CD4-positive, alpha-beta T cell treated with Interleukin-4 for 1 hour (primary cell): ENCODE results near the gene SAMD10.

Source experiments
- DNase-seq, 2 donors: peaks; one replicate each; pipeline ENCODE4 v3.0.0-alpha.2; 2020 to 2022

SAMD10 gene

GRCh38 chr20:63955281-63955826, 24.1 kb downstream of the SAMD10 start:
- DNase-seq, result peak; percentile 33 to 42

DNA sequence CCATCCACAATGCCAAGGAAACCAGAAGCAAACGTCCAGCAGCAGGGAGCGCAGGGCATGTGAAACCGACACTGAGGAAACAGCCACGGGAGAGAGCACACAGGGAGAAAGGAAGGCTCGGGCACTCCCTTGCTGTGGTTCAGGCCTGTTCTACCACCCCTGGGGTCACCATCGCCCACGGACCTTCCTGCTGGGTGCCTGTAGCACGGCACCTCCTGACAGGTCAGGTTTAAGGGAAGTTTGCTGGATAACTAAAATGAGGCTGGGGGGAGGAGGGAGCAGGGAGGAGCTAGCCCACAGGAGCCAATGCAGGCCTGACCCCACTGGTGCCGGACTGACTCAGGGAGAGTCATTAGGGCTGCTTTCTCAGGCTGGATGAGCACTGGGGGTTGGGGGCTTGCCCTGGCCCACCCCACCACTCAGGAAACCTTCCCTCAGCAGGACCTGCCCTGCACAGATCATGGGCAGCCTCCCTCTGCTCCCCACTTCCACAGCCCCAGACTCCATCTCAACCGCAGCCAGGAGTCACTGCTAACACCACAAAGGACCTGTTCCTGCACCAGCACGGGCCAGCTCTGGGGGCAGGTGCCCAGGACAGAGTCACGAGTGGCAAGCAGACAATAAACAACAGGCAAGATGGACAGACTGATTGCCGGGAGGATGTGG, 25.5 kb downstream of the SAMD10 start:
- no peak for DNase-seq

- DNase-seq, result no peak
These were observed 26.7 kb downstream of the SAMD10 start for GRCh38 chr20:63952769-63953168.

GRCh38 chr20:63952210-63952535, 27.3 kb downstream of the SAMD10 start:
- no peak for DNase-seq

DNA sequence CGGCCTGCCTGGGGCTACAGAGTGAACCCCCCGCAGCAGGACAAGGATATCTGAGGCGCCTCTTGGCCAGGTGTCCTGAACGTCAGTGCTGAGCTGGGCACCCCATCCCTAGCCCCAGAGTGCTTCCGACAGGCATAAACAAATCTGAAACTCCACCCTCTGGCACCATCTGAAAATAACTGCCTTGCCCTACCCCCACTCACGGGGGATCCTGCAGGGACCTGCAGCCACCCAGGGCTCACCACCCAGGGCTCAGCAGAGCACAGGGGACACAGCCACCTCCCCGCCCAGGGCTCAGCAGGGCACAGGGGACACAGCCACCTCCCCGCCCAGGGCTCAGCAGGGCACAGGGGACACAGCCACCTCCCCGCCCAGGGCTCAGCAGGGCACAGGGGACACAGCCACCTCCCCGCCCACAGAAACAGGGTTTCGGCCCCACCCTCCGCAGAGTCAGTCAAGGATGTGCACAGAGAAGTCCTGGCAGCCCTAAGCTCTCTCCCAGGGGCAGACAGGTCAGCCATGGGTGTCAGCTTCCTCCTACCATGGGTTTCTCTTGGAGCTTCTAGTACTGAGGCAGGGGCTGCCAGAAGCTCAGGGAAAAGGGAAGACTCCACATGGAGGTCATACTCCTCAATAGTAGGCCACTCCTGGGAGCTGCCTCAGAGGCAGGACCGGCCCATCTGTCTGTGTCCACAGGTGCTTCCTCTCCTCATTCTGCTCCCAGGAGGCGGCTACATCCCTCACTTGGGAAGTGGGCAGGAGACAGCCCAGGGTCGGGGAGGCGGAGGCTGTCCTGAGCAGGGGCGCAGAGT, 27.8 kb downstream of the SAMD10 start:
- no peak for DNase-seq

DNA sequence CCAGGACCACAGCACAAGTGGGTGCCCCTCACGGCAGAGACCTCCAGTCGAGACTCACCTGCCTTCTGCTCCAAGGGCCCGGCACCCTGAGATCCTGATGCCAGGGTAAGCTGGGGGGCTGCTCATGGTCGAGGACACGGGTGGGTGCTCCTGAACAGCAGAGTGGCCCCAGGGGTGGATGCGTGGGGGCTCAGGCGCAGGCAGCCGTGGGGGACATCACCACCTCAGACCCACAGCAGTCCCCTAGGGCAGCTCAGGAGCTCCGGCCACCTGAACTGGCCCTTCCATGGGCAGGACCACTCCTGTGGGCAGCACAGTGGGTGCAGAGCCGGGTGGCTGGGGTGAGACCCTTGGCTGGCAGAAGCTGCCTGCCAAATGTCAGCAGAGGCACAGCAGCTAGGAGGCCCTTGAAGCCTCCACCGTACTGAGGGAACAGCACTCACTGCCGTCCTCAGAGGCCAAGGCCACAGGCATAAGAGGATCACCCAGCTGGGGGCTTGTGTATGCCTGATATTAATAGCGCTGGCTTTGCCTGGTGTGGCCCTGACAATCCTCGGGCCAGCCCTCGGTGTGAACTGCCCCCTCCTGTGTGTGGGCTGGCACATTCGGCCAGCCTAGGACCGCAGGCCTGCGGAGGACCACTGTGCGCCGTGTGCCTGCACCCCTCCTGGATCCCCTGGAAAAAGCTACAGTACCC, 28.6 kb downstream of the SAMD10 start:
- no peak for DNase-seq

DNA sequence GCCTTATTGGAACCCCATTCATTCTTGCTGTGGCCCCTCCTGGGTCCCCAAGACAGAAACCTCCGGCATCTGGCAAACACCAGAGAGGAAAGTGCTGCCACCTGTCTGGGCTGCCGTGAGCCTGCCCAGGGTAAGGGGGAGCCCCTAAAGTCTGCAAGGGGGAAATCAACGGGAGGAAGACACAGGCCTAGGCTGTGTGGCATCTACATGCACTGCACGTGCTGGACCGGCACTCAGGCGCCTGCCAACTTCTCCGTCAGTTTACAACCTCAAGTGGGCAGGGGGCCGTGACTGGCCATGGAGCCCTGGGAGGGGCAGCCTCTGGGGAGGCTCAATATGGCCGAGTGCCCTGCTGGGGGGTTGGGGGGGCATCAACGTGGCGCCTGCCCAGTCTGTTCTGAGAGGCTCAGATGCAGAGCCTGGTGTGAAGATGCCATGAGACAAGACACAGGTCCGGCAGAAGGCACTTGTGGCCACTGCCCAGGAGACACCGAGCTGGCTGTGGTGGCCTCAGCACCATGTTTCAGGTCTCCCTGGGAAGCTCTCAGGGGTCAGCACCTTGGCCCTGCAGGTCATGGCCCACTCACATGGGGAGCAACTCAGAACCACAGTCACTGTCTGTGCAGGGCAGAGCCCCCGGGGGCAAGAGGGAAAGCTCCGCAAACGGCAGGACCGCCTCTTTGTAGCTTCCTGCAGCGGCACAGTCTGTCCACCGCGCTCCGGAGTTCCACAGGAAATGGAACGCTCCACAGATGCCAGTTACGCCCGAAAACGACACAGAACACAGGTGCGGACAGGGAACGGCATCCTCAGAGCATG, 31.6 kb downstream of the SAMD10 start:
- peak in 1 of 2 donors; percentile 24 for DNase-seq

GRCh38 chr20:63946986-63947637, 32.3 kb downstream of the SAMD10 start:
- no peak for DNase-seq

DNA sequence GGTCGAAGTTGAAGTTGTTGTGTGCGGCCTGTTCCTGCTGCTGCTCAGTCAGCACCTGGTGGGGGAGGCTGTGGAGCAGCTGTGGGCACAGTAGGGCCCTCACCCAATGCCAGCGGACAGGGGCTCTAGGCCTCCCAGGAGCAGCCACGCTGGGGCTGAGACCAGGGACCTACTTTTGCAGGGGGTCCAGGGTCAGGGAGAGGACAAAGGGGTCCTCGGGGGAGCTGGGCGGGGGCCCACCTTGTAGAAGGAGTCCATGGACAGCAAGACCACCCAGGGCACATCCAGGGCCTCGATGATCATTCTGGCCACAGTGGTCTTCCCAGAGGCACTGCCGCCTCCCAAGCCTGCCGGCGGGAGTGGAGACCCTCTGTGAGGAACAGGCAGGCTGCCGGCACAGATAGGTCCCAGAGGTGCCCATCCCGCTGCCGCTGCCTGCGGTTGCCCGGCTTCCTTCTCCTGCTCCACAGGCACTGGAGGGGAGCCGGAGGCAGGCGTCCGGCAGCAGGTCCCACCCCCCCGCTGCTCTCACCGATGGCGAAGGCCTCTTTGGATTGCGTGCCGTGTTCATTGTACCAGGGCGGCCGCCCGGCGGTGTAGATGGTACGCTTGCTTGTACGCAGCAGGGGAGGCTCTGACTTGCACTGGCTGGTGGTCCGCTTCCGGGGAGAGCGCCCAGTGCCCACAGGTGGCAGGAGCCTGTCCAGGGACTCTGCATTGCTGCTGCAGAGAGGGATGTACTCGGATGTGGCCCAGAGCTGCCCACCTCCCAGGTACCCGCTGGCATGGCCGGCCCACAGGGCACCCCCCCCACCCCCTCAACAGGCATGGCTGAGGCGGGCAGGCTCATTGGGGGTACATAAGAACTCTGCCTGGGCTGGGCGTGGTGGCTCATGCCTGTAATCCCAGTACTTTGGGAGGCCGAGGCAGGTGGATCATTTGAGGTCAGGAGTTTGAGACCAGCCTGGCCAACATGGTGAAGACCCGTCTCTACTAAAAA, 33.2 kb downstream of the SAMD10 start:
- DNase-seq, result no peak

DNA sequence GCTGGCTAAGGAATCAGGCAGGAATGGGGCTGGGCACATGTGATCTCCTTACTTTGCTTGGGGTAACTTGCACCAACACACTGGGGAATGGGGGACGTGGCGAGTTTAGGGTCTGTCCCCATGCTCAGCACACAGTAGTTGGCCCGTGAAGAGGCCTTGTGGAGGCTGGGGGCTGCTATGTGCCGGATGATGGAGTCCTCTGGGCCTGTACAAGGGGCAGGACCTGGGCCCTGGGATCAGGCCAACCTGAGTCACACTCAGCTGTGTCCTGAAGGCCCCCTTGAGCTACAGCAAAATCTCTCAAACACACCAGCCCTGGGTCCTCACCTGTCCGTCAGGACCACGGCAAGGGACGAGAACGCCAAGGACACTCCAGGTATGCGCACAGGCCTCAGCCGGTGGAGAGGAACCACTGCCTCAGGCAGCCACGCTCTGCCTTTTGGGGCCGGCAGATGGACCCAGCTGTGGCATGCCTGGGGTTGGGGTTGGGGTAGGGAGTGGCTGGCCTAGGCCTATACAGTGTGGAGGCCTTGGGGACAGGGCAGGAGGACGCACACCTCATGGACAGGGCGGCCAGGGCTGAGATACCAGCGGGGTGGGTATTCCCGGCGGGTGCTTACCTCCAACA, 34.3 kb downstream of the SAMD10 start:
- no peak for DNase-seq

- no peak for DNase-seq
These were observed 35.1 kb downstream of the SAMD10 start for GRCh38 chr20:63944078-63944941.

DNA sequence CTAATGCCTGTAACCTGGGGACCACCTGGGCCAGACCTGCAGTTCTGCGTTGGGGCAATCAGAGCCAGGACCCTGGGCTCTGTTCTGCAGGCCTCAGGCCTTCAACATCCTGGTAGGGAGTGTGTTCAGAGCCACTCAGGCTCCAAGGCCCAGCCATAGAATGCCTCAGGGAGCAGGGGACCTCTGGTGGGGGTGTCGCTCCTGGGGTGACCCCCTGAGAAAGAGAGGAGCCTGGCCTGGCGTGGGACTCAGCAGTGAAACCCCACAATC, 35.7 kb downstream of the SAMD10 start:
- no peak for DNase-seq

DNA sequence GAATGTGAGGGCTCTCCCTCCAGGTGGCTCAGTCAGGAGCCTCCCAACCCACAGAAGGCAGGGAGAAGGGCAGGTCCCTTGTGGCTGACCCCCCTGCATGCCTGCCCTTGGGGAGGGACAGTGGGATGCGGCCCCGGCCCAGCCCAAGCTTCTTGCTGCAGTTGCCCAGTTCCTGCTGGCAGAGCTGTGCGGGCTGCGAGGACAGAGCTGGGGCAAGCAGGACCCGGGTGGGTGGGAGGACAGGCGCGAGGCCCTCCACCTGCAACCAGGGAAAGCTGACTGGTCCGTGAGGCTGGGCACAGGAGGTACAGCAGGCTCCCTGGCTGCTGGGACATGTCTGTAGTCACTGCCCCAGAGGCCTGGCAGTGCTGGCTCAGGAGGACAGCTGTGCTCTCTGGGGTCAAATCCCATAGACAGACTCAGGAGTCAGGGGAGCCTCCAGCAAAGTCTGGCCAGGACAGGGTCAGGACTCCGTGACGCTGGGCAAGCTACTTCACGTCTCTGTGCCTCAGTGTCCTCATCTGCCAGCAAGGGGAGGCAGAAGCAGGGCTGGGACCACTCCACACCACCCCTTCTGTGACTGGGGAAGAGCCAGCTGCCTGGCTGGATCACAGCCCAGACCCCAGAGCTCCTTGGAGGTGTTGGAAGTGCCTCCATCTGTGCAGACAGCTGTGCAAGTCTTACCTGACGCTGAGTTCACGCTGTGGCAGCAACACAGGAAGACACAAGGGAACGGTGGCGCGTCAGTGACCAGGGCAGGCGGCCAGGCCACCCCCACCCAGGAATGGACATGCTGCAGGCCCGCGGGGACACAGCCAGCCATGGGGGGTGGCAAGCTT, 36.3 kb downstream of the SAMD10 start:
- DNase-seq, result no peak

- DNase-seq, result peak in 1 of 2 donors; percentile 45
These were observed 37.0 kb downstream of the SAMD10 start for GRCh38 chr20:63942250-63942951.

DNA sequence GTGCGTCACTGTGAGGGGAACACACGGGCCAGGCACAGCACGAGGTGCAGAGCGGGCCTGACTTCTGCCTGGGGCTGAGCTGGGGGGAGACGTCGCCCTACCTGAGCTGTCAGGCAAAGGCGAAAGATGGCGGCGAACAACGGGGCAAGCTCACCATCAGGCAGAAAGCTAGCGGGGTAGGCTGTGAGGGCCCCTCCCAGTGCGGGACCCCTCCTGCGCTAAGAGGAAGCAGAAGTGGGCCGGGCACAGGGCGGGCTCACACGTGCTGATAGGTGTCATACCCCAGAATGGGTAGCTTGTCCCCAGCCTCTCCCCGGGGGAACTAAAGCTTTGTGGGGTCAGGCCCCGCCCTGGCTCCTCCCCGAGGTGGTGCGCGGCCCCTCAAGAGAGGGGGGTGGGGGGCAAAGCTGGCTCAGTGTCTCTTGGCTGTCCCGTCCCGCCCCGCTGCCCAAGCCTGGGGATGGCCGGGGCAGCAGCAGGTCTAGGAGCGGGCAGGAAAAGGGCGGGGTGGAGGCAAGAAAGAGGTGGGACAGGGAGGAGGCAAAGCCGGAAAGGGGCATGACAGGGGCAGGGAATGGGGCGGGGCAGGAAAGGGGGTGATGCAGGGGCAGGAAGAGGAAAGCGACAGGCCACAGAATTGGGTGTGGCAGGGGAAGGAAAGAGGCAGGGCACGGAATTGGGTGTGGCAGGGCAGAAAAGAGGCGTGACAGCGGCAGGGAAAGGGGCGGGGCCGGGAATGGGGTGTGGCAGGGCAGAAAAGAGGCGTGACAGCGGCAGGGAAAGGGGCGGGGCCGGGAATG, 38.0 kb downstream of the SAMD10 start:
- DNase-seq, result peak; percentile 87 to 88

DNA sequence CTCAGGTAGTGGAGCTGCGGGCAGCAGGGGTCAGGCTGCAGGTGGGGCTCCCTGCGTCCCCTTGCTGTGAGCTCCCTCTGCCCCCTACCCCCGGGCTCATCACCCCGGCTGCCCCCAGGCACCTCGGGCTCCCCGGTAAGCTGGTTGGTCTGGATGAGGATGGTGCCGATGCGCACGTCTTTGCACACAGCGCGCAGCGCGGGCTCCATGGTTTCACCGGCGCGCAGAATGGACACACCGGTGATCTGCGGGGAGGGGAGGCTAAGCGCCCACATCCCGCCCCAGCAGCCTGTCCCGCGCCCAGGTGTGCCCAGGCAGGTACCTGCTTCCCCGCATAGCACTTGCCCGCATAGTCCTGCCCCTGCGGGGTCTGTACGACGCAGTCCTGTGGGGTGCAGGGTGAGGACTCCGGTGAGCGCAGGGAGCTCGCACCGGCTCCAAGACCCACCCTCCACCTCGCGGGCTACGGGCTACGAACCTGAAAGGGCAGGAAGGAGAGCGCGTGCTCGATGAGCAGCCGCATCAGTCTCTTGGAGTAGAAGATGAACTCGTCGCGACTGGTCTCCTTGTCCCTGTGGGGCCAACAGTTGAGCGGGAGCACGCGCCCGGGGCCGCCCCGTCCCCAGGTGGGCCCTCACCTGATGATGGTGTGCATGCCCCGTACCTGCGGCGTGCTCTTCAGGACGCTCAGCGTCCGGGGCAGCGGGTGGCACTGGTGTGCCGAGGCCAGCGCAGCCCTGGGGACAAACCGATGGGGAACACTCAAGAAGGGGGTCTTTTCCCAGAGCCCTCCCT, 38.8 kb downstream of the SAMD10 start:
- no peak for DNase-seq
